22Rv1 (cell line): Measurements from ENCODE around the gene ADGRD1.

ENCODE experiments used
- ZFX ChIP-seq: fragments of 450-650 bp; IDR thresholded peaks from 2 replicates; pipeline ENCODE4 v1.6.1; 2017; ENCODE audit warnings: antibody characterized with exemption, borderline replicate concordance
- TF ChIP-seq, protein P1 (sequence below): fragments of 450-650 bp; IDR thresholded peaks from 2 replicates; pipeline ENCODE4 v1.5.1; 2017; ENCODE audit warnings: mild to moderate bottlenecking

DNA sequence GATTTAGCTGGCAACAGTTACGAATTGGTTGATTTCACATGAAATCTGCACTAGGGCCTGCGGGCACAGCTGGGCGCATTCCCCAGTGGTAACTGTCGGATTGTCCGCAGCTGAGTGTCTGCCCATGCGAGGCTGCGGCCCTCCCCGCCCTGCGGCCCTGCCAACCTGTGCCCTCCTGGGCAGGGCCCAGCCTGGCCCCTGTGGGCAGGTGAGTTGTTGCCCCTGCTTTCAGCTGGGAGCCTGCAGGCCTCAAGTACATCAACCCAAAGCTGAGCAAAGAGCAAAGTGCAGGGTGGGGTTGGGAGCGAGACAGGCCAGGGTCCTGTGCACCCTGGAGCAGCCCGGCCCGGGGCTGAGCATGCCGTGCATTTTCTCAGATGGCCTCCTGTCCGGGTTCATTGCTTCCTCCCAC lies 89.1 kb downstream of the ADGRD1 start:
- TF ChIP-seq, protein P1, sequence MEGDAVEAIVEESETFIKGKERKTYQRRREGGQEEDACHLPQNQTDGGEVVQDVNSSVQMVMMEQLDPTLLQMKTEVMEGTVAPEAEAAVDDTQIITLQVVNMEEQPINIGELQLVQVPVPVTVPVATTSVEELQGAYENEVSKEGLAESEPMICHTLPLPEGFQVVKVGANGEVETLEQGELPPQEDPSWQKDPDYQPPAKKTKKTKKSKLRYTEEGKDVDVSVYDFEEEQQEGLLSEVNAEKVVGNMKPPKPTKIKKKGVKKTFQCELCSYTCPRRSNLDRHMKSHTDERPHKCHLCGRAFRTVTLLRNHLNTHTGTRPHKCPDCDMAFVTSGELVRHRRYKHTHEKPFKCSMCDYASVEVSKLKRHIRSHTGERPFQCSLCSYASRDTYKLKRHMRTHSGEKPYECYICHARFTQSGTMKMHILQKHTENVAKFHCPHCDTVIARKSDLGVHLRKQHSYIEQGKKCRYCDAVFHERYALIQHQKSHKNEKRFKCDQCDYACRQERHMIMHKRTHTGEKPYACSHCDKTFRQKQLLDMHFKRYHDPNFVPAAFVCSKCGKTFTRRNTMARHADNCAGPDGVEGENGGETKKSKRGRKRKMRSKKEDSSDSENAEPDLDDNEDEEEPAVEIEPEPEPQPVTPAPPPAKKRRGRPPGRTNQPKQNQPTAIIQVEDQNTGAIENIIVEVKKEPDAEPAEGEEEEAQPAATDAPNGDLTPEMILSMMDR = no peak
- no peak for TF ChIP-seq ZFX
